Lower leg skin (tissue), 4 donors: Measurements from ENCODE around the gene RBM46. TPM values are rescaled to one million over a fixed set of nuclear protein-coding genes. Genes with fewer than 3 reads are reported as not detected.

ENCODE experiments used
- DNase-seq, 2 donors: peaks; one replicate each; pipeline ENCODE4 v3.0.0-alpha.2; 2019; ENCODE audit warnings: low spot score in 2 of 2
- H3K4me3 ChIP-seq: fragments of 200-600 bp; sonication (generic); 2 replicates; pipeline ENCODE4 v1.5.1; 2017; ENCODE audit warnings: mild to moderate bottlenecking, low read depth; ENCODE audit not compliant: poor library complexity, severe bottlenecking
- POLR2A ChIP-seq, 2 donors: fragments of 450-650 bp; IDR thresholded peaks; one replicate each; pipeline ENCODE4 v1.6.1; 2016 to 2017; ENCODE audit warnings: antibody characterized with exemption in 2 of 2, mild to moderate bottlenecking in 1 of 2, moderate library complexity in 1 of 2
- WGBS, 2 donors: methylation state at CpG; one replicate each; pipeline ENCODE4 v1.1.5; 2018; 5-methylcytosine and 5-hydroxymethylcytosine counted together
- intact Hi-C: fragments of 100-400 bp; cut with DNase I; formaldehyde crosslinking; loops from one replicate; pipeline ENCODE4 v1.15.0; 2023; ENCODE audit warnings: low total_unique reads
- total RNA-seq, 4 donors: library from RNA; depleted of rRNA; stranded (reverse); fragments of >200 nt; gene quantifications; one replicate each; pipeline ENCODE4 v1.1.0, GENCODE V29; 2016
- TF ChIP-seq, protein P1 (sequence below), 3 donors: fragments of 450-650 bp; IDR thresholded peaks; one replicate each; pipeline ENCODE4 v1.5.1; 2016; ENCODE audit warnings: antibody characterized with exemption in 3 of 3, mild to moderate bottlenecking in 3 of 3, moderate library complexity in 2 of 3

Gene RBM46
- total RNA-seq: not detected

DNA sequence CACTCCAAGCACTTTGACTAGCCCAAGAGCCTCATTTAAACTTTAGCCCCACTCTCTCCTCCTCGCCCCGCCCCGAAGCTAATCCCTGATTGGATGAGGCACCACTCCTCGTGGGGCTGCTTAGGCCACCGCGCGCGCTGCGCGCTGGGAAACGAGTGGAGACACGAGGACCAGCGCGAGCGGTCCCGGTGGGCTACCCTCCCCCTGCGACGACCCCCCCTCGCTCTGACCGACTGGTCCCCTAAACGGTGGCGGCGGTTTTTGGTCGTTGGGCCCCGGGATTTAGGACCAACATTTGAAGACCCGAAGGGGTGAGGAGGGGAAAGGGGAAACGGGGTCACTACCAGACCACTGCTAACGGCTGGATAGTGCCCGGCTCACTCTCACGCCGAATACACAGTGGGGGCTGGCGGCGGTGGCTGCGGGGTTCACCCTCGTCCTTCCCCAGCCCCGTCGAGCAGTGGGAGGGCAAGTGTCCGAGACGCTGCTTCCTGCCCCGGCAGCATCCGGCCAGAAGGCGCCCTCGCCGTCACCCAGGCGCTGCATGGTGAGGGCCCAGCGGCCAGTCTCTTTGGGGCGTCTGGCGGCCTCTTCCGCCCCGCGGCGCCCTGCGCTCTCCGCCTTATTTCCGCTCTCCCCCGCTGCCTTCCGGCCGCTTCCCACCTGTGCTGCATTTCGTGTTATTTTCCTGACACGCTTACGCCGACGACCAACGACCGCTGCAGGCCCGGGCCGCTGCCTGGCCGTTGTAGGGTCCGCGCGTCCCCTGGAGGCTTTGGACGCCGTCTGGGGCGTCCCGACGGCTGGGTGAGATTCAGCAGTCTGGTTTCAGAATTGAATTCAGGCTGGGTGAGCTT lies at the start of gene RBM46:
Gene RBM46 (plus strand): TSS at position 147 of the 857 bp plus-strand sequence. CDS start 15,481 bp downstream, outside the sequence.
- intact Hi-C loops: no loop called here
- DNase-seq: no peak
- WGBS, 2 donors: 74 to 76% methylated on average over 73 to 76 of the region's 76 CpGs
- H3K4me3 ChIP-seq: no peak within 1 kb of the TSS
- TF ChIP-seq, protein P1, sequence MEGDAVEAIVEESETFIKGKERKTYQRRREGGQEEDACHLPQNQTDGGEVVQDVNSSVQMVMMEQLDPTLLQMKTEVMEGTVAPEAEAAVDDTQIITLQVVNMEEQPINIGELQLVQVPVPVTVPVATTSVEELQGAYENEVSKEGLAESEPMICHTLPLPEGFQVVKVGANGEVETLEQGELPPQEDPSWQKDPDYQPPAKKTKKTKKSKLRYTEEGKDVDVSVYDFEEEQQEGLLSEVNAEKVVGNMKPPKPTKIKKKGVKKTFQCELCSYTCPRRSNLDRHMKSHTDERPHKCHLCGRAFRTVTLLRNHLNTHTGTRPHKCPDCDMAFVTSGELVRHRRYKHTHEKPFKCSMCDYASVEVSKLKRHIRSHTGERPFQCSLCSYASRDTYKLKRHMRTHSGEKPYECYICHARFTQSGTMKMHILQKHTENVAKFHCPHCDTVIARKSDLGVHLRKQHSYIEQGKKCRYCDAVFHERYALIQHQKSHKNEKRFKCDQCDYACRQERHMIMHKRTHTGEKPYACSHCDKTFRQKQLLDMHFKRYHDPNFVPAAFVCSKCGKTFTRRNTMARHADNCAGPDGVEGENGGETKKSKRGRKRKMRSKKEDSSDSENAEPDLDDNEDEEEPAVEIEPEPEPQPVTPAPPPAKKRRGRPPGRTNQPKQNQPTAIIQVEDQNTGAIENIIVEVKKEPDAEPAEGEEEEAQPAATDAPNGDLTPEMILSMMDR (IDR thresholded peaks at IDR 0.05): no peak
- no peak for TF ChIP-seq POLR2A (IDR thresholded peaks at IDR 0.05)

DNA sequence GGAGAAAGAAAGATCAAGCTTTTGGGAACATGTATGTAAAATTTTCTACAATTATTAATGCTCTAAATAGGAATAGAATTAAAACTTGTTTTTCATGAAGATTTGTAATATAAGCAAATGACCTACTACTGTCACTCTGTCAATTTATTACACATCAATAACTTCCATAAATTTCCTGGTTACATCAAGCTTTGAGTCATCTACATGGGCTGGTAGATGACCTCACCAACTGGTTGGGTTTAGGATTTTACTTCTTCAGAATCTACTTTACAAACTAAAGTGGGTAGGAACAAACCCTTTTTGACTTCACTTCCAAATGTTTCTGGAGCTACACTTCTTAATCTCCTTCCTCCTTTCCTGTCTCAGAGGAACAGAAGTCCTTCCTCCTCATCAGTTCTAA lies 49.3 kb upstream of the RBM46 start:
- intact Hi-C loops: no loop called here
- DNase-seq: no peak
- H3K4me3 ChIP-seq: no peak overlapping the region
- TF ChIP-seq, protein P1 (IDR thresholded peaks at IDR 0.05): no peak
- TF ChIP-seq POLR2A (IDR thresholded peaks at IDR 0.05): no peak

GRCh38 chr4:154732669-154733068 lies 48.4 kb upstream of the RBM46 start:
- TF ChIP-seq POLR2A (IDR thresholded peaks at IDR 0.05): no peak
- TF ChIP-seq, protein P1 (IDR thresholded peaks at IDR 0.05): no peak
- intact Hi-C loops: no loop called here
- H3K4me3 ChIP-seq: no peak overlapping the region
- 67 to 72% methylated on average over 4 of the region's 4 CpGs for WGBS, 2 donors
- no peak for DNase-seq

DNA sequence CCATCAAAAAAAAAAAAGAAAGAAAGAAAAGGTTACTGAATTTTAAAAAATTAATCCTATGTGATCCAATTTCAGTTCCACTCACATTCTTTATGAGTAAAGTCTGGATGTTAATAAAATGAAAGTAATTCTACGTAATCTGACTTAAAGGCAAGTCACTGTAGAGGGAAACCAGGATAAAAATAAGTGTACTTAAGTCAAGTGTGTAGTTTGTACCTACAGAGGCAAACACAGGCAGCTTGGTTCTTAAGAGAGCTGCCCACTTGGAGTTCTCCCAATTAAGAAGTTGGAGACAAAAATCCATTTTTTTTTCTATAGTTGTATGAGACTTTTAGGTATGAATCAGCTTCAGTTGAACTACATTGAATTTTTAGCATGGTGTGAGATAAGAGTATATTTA lies 44.3 kb upstream of the RBM46 start:
- no peak for DNase-seq

GRCh38 chr4:154738426-154738825 lies 42.6 kb upstream of the RBM46 start:
- H3K4me3 ChIP-seq: no peak overlapping the region
- intact Hi-C loops: no loop called here
- WGBS, 2 donors: 18 to 27% methylated on average over 2 of the region's 2 CpGs
- TF ChIP-seq, protein P1 (IDR thresholded peaks at IDR 0.05): no peak
- no peak for TF ChIP-seq POLR2A (IDR thresholded peaks at IDR 0.05)
- DNase-seq: no peak

More for the DNA sequence above, 44.3 kb upstream of the RBM46 start:
- WGBS, 2 donors: 88 to 91% methylated on average over 1 of the region's 1 CpG
- no peak for TF ChIP-seq POLR2A (IDR thresholded peaks at IDR 0.05)
- TF ChIP-seq, protein P1 (IDR thresholded peaks at IDR 0.05): no peak
- no peak overlapping the region for H3K4me3 ChIP-seq
- intact Hi-C loops: no loop called here
